ENCODE results near the gene CACHD1. TPM values are rescaled to one million over a fixed set of nuclear protein-coding genes. Genes with fewer than 3 reads are reported as not detected.

Gene CACHD1
- total and polyA plus RNA-seq, 2 of the 8 experiments (the other 6 are each of a cell fraction or from before 2014, with no cell fraction given) = 22.2 to 42.5 TPM

GRCh38 chr1:64472805-64473204, 2.9 kb downstream of the CACHD1 start (continued):
- TF ChIP-seq, protein P1, sequence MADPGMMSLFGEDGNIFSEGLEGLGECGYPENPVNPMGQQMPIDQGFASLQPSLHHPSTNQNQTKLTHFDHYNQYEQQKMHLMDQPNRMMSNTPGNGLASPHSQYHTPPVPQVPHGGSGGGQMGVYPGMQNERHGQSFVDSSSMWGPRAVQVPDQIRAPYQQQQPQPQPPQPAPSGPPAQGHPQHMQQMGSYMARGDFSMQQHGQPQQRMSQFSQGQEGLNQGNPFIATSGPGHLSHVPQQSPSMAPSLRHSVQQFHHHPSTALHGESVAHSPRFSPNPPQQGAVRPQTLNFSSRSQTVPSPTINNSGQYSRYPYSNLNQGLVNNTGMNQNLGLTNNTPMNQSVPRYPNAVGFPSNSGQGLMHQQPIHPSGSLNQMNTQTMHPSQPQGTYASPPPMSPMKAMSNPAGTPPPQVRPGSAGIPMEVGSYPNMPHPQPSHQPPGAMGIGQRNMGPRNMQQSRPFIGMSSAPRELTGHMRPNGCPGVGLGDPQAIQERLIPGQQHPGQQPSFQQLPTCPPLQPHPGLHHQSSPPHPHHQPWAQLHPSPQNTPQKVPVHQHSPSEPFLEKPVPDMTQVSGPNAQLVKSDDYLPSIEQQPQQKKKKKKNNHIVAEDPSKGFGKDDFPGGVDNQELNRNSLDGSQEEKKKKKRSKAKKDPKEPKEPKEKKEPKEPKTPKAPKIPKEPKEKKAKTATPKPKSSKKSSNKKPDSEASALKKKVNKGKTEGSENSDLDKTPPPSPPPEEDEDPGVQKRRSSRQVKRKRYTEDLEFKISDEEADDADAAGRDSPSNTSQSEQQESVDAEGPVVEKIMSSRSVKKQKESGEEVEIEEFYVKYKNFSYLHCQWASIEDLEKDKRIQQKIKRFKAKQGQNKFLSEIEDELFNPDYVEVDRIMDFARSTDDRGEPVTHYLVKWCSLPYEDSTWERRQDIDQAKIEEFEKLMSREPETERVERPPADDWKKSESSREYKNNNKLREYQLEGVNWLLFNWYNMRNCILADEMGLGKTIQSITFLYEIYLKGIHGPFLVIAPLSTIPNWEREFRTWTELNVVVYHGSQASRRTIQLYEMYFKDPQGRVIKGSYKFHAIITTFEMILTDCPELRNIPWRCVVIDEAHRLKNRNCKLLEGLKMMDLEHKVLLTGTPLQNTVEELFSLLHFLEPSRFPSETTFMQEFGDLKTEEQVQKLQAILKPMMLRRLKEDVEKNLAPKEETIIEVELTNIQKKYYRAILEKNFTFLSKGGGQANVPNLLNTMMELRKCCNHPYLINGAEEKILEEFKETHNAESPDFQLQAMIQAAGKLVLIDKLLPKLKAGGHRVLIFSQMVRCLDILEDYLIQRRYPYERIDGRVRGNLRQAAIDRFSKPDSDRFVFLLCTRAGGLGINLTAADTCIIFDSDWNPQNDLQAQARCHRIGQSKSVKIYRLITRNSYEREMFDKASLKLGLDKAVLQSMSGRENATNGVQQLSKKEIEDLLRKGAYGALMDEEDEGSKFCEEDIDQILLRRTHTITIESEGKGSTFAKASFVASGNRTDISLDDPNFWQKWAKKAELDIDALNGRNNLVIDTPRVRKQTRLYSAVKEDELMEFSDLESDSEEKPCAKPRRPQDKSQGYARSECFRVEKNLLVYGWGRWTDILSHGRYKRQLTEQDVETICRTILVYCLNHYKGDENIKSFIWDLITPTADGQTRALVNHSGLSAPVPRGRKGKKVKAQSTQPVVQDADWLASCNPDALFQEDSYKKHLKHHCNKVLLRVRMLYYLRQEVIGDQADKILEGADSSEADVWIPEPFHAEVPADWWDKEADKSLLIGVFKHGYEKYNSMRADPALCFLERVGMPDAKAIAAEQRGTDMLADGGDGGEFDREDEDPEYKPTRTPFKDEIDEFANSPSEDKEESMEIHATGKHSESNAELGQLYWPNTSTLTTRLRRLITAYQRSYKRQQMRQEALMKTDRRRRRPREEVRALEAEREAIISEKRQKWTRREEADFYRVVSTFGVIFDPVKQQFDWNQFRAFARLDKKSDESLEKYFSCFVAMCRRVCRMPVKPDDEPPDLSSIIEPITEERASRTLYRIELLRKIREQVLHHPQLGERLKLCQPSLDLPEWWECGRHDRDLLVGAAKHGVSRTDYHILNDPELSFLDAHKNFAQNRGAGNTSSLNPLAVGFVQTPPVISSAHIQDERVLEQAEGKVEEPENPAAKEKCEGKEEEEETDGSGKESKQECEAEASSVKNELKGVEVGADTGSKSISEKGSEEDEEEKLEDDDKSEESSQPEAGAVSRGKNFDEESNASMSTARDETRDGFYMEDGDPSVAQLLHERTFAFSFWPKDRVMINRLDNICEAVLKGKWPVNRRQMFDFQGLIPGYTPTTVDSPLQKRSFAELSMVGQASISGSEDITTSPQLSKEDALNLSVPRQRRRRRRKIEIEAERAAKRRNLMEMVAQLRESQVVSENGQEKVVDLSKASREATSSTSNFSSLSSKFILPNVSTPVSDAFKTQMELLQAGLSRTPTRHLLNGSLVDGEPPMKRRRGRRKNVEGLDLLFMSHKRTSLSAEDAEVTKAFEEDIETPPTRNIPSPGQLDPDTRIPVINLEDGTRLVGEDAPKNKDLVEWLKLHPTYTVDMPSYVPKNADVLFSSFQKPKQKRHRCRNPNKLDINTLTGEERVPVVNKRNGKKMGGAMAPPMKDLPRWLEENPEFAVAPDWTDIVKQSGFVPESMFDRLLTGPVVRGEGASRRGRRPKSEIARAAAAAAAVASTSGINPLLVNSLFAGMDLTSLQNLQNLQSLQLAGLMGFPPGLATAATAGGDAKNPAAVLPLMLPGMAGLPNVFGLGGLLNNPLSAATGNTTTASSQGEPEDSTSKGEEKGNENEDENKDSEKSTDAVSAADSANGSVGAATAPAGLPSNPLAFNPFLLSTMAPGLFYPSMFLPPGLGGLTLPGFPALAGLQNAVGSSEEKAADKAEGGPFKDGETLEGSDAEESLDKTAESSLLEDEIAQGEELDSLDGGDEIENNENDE (IDR thresholded peaks at IDR 0.05; ENCODE audit: insufficient replicate concordance, low read length) = peak; percentile 91
- TF ChIP-seq POLR2AphosphoS5 (IDR thresholded peaks at IDR 0.05; ENCODE audit: low read depth, low read length) = no peak
- TF ChIP-seq TEAD4 (IDR thresholded peaks at IDR 0.05; ENCODE audit: low read depth, low read length) = no peak
- no peak for TF ChIP-seq KDM1A (IDR thresholded peaks at IDR 0.05; ENCODE audit: borderline replicate concordance, low read length)
- TF ChIP-seq, protein P2, sequence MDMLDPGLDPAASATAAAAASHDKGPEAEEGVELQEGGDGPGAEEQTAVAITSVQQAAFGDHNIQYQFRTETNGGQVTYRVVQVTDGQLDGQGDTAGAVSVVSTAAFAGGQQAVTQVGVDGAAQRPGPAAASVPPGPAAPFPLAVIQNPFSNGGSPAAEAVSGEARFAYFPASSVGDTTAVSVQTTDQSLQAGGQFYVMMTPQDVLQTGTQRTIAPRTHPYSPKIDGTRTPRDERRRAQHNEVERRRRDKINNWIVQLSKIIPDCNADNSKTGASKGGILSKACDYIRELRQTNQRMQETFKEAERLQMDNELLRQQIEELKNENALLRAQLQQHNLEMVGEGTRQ (IDR thresholded peaks at IDR 0.05; ENCODE audit: low read length) = no peak
- no peak for TF ChIP-seq RFX5 (IDR thresholded peaks at IDR 0.05; ENCODE audit: borderline replicate concordance, low read depth, low read length)
- TF ChIP-seq ASH2L (IDR thresholded peaks at IDR 0.05; ENCODE audit: low read length) = no peak
- TF ChIP-seq GTF2F1 (IDR thresholded peaks at IDR 0.05; ENCODE audit: borderline replicate concordance, low read depth, low read length) = no peak
- no peak for TF ChIP-seq PHF8 (conservative IDR thresholded peaks at IDR 0.05; ENCODE audit: low read depth, low read length)
- 0 out of 4 replicates have a peak, but pooled peaks of 1 of the 2 experiments have one; percentile 4 for TF ChIP-seq RAD21 (IDR thresholded peaks at IDR 0.05 in 1 of 2, conservative IDR thresholded peaks at IDR 0.05 in 1 of 2; ENCODE audit: low read depth in 2 of 2, low read length in 2 of 2)

Measured in H1 (cell line).